ENCODE measurements around the gene PRRC2B.

PRRC2B gene

DNA sequence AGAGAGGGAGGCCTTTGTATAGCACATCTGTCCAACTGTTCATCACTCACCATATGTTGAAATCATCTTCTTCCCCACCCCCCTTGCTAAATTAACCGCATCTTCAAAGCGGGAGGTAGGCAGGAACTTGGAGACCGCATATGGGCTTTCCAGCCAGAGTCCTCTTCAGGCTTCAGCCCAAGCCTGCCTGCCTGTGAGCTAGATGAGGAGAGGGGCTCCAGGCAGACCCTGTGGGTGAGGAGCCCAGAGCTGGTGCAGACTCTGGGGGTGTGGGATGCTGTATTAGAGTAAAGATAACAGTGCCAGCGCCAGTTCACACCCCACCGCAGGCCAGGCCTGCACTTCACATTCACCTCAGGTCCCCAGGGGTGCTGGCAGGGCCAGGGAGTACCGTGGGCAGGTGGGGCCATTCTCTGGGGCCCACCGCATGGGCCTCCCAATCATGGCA is 16.2 kb downstream of the PRRC2B start:
- H3K4me3 ChIP-seq (ENCODE audit: control insufficient read depth, low read depth, low read length): no peak overlapping the region
- DNase-seq (ENCODE audit: low read depth): peak; percentile 84
- TF ChIP-seq, protein P1, sequence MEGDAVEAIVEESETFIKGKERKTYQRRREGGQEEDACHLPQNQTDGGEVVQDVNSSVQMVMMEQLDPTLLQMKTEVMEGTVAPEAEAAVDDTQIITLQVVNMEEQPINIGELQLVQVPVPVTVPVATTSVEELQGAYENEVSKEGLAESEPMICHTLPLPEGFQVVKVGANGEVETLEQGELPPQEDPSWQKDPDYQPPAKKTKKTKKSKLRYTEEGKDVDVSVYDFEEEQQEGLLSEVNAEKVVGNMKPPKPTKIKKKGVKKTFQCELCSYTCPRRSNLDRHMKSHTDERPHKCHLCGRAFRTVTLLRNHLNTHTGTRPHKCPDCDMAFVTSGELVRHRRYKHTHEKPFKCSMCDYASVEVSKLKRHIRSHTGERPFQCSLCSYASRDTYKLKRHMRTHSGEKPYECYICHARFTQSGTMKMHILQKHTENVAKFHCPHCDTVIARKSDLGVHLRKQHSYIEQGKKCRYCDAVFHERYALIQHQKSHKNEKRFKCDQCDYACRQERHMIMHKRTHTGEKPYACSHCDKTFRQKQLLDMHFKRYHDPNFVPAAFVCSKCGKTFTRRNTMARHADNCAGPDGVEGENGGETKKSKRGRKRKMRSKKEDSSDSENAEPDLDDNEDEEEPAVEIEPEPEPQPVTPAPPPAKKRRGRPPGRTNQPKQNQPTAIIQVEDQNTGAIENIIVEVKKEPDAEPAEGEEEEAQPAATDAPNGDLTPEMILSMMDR (conservative IDR thresholded peaks at IDR 0.05; ENCODE audit: control insufficient read depth, insufficient read depth, low read depth, low read length): no peak

DNA sequence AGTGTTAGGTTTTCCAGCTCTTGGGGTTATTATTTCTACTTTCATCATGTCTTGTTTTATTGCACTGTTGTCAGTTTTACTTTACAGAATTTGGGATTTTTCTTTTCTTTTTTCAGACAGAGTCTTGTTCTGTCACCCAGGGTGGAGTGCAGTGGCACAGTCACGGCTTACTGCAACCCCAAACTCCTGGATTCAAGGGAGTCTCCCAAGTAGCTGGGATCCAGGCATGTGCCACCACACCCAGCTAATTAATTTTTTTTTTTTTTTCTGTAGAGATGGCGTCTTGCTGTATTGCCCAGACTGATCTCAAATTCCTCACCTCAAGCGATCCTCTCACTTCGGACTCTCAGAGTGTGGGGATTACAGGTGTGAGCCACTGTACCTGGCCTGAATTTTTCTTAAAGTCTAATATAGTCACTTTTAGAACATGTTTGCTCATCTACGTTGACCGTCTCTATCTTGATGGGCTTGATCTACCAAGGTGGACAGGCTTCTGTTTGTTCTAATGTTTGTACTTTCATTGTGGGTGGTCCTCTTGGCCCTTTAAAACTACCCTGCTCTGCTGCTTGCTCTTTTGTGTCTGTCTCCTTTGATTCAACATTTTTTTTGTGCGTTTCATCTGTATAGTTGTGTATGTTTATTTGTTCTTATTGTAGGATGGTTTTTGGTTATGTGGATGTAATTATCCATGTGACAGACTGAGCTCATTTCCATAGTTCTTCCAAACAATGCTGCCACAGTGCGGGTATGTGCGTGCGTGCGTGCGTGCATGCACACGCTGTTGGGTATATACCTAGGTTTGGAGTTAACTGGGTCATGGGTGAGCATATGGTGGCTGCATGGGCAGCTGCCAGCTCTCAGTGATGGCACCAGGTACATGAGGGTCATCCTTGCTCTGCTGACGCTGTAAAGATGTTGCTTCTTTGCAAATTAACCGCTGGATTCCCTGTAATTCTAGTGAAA is 18.1 kb downstream of the PRRC2B start:
- TF ChIP-seq, protein P1 (conservative IDR thresholded peaks at IDR 0.05; ENCODE audit: control insufficient read depth, insufficient read depth, low read depth, low read length): no peak
- no peak overlapping the region for H3K4me3 ChIP-seq (ENCODE audit: control insufficient read depth, low read depth, low read length)
- no peak for DNase-seq (ENCODE audit: low read depth)

DNA sequence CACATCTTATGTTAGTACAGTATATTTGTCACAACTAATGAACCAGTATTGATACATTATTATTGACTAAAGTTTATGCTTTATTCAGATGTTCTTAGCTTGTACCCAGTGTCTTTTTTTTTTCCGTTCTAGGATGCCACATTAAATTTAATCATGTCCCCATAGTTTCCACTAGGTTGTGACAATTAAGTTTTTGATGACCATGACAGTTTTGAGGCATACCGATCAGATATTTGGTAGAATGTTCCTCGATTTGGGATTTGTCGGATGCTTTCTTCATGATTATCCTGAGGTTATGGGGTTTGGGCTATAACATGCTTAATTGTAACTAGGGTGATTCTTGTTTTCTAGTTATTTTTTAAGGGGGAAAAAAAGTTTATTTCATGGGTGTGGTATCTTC is 22.6 kb downstream of the PRRC2B start:
- no peak overlapping the region for H3K4me3 ChIP-seq (ENCODE audit: control insufficient read depth, low read depth, low read length)
- DNase-seq (ENCODE audit: low read depth): no peak
- TF ChIP-seq, protein P1 (conservative IDR thresholded peaks at IDR 0.05; ENCODE audit: control insufficient read depth, insufficient read depth, low read depth, low read length): no peak

DNA sequence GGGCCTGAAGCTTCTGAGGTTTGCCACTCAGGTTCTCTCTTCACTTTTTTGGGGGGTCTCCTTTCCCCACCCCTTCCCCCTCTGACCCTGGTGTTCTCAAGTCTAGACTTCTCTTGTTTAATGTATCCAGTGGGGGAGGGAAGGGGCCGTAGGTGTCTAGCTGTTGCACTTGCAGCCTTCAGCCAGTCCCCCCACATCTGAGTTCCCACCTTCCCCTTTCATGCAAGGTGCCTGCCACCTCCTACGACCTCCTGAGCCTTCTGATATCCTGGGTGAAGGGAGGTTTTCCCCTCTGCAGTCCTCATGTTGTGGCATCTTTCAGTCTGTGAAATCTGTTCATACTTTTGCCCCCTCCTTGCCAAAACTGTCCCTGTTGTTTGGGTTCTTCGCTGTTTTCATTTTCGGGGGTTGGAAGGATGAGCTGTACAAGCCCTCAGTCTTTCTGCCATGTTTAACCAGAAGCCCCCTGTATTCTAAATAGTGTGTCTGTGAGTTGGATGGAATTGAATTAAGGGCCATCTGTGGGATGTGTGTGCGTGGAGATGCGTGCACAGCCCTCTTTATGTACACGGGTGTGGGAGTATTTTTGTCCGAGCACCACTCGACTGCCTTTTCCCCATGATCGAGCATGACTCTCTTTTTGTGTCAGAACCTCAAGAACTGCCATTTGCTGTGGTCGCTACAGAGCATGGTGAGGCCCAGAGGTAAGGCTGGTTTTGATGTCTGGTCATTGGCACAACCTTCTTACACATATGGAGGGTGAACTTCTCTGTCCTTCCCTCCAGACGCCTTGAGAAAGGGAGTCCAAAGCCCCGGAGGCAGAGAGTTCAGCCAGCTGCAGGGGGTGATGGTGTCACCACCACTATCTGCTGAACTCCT is 23.6 kb downstream of the PRRC2B start:
- no peak overlapping the region for H3K4me3 ChIP-seq (ENCODE audit: control insufficient read depth, low read depth, low read length)
- no peak for DNase-seq (ENCODE audit: low read depth)
- TF ChIP-seq, protein P1 (conservative IDR thresholded peaks at IDR 0.05; ENCODE audit: control insufficient read depth, insufficient read depth, low read depth, low read length): no peak

DNA sequence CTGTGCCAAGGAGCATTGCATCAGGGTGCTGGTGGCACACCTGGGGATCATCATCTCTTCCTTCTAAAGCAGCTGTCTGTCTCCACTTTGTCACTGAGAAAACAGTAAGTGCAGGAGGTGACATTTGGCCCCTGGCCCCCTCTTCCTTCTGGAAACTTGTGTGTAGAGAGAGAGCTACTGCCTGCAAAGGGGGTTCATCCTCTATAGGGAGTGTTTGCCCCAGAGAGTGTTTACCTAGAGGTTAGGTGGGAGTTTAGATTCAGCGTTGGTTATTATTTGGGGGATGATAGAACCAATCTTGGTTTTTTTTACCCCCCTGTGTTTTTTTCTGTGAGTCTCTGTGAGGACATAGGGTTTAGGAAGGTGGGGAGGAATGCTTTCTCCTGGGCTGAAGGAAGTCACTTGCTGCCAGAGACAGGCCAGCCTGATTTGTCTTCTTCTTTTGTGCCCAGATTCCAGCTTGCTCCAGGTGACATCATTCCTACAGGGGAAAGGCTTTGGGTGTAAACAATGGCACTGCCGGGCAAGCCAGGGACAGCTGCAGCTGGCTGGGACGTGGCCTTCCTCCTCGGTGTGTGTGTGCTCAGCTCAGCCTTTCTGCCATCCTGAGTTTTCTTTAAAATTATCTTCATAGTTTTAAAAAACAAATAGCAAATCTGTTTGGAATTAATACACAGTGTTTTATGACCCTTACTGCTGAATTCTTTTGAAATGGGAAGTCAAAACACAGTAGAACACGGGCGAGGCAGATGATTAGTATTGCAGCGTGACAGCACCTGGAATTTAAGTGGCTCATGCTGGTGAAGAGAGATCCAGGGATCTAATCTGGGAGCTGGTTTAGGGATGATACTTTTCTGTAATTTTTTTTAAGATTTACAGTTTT is 24.5 kb downstream of the PRRC2B start:
- no peak for DNase-seq (ENCODE audit: low read depth)
- TF ChIP-seq, protein P1 (conservative IDR thresholded peaks at IDR 0.05; ENCODE audit: control insufficient read depth, insufficient read depth, low read depth, low read length): no peak
- no peak overlapping the region for H3K4me3 ChIP-seq (ENCODE audit: control insufficient read depth, low read depth, low read length)
